HCT116 (cell line): Measurements from ENCODE around the gene TBCD. TPM values are rescaled to one million over a fixed set of nuclear protein-coding genes. Genes with fewer than 3 reads are reported as not detected.

ENCODE experiments used
- ATAC-seq: fragments of 200-7000 bp; cut with Tn5 transposase; 2 replicates; pipeline ENCODE4 v1.9.1; 2020; ENCODE audit warnings: mild to moderate bottlenecking, moderate library complexity
- BruUV-seq: library from RNA; stranded (reverse); fragments of 400-500 nt; replicated peaks from 2 replicates; lab custom pipeline; 2021; lab: Mats Ljungman, UMichigan
- CTCF ChIA-PET: fragments of 300-600 bp; sonication (Branson Sonifier 250); formaldehyde crosslinking; loops from one replicate; lab custom pipeline; 2021; ENCODE audit warnings: antibody characterized with exemption; lab: Charles Lee
- POLR2A ChIA-PET: fragments of 300-600, 350-600 bp; sonication (Branson Sonifier 250); formaldehyde crosslinking; loops from one replicate; lab custom pipeline; 2021; ENCODE audit warnings: antibody characterized with exemption; lab: Charles Lee
- RAD21 ChIA-PET, 2 experiments: fragments of 300-600 bp; sonication (Branson Sonifier 250); formaldehyde crosslinking; loops; one replicate each; lab custom pipeline; 2023; ENCODE audit warnings: low total read pairs in 2 of 2; ENCODE audit not compliant: uncharacterized antibody in 2 of 2, unreplicated experiment in 2 of 2, low non-redundant PET in 1 of 2; lab: Charles Lee
- DNase-seq: peaks from one replicate; pipeline ENCODE4 v3.0.0-alpha.2; 2010; ENCODE audit warnings: low read depth, low spot score
- H2AFZ ChIP-seq: fragments of 200-600 bp; shearing (Covaris generic), sonication (generic); 2 replicates; pipeline ENCODE4 v1.6.1; 2017; ENCODE audit warnings: low read depth, mixed run types, mixed read lengths, antibody characterized with exemption, low read length; ENCODE audit not compliant: poor library complexity, severe bottlenecking
- H3K27ac ChIP-seq: 2 replicates; pipeline ENCODE4 v1.5.1; 2012; ENCODE audit warnings: low read depth, low read length
- H3K27me3 ChIP-seq: fragments of 200-600 bp; sonication (generic); 2 replicates; pipeline ENCODE4 v1.6.1; 2016; ENCODE audit warnings: mixed run types, low read length, mixed read lengths; ENCODE audit not compliant: insufficient read depth
- H3K36me3 ChIP-seq, 2 experiments: fragments of 200-500 bp in 1 of 2; fragments of 200-600 bp in 1 of 2; sonication (Bioruptor generic) in 1 of 2; sonication (generic) in 1 of 2; 2 replicates each; pipeline versions ENCODE4 v1.5.1 to v1.6.1; 2014 to 2016; ENCODE audit warnings: low read length in 2 of 2, inconsistent platforms in 1 of 2, mixed read lengths in 1 of 2, mixed run types in 1 of 2; ENCODE audit not compliant: insufficient read depth in 2 of 2, control insufficient read depth in 1 of 2
- H3K4me1 ChIP-seq, 2 experiments: fragments of 200-600 bp in 1 of 2; sonication (generic) in 1 of 2; 2 replicates each; pipeline versions ENCODE4 v1.5.1 to v1.6.1; 2012 to 2017; ENCODE audit warnings: low read length in 2 of 2, inconsistent platforms in 1 of 2, mild to moderate bottlenecking in 1 of 2, mixed read lengths in 1 of 2, mixed run types in 1 of 2, moderate library complexity in 1 of 2; ENCODE audit not compliant: insufficient read depth in 2 of 2, control insufficient read depth in 1 of 2
- H3K4me2 ChIP-seq: fragments of 200-600 bp; sonication (generic); 2 replicates; pipeline ENCODE4 v1.6.1; 2017; ENCODE audit warnings: mixed run types, low read length, mixed read lengths
- H3K4me3 ChIP-seq, 2 experiments: fragments of 200-600 bp in 1 of 2; sonication (generic) in 1 of 2; replicated peaks in 1 of 2; 2 replicates each; pipeline ENCODE4 v1.5.1; 2011 to 2016; ENCODE audit warnings: low read length in 2 of 2, control low read depth in 1 of 2, low read depth in 1 of 2, mild to moderate bottlenecking in 1 of 2, mixed read lengths in 1 of 2, mixed run types in 1 of 2
- H3K79me2 ChIP-seq: fragments of 200-600 bp; sonication (generic); 2 replicates; pipeline ENCODE4 v1.6.1; 2017; ENCODE audit warnings: mild to moderate bottlenecking, mixed run types, low read length, moderate library complexity, mixed read lengths; ENCODE audit not compliant: insufficient read depth
- H3K9ac ChIP-seq: fragments of 200-600 bp; sonication (generic); 2 replicates; pipeline ENCODE4 v1.6.1; 2016; ENCODE audit warnings: low read length, mixed read lengths
- H3K9me2 ChIP-seq: fragments of 200-600 bp; sonication (generic), shearing (Covaris generic); 2 replicates; pipeline ENCODE4 v1.6.1; 2017; ENCODE audit warnings: mixed run types, mild to moderate bottlenecking, moderate library complexity; ENCODE audit not compliant: insufficient read depth
- H3K9me3 ChIP-seq, 2 experiments: fragments of 200-500 bp in 1 of 2; fragments of 200-600 bp in 1 of 2; sonication (Bioruptor generic) in 1 of 2; sonication (generic) in 1 of 2; 2 replicates each; pipeline ENCODE4 v1.6.1; 2014 to 2017; ENCODE audit warnings: low read length in 2 of 2, mixed read lengths in 2 of 2, inconsistent platforms in 1 of 2, low read depth in 1 of 2, mild to moderate bottlenecking in 1 of 2, mixed run types in 1 of 2, moderate library complexity in 1 of 2; ENCODE audit not compliant: control insufficient read depth in 1 of 2, insufficient read depth in 1 of 2
- H4K20me1 ChIP-seq: fragments of 200-600 bp; sonication (generic), shearing (Covaris generic); 2 replicates; pipeline ENCODE4 v1.6.1; 2017; ENCODE audit warnings: mixed run types, mild to moderate bottlenecking, moderate library complexity; ENCODE audit not compliant: insufficient read depth
- CBX3 ChIP-seq: IDR thresholded peaks from 2 replicates; pipeline ENCODE4 v1.6.1; 2012; ENCODE audit warnings: low read depth
- EGR1 ChIP-seq: IDR thresholded peaks from 2 replicates; pipeline ENCODE4 v1.6.1; 2012; ENCODE audit warnings: low read depth
- ELF1 ChIP-seq: IDR thresholded peaks from 2 replicates; pipeline ENCODE4 v1.6.1; 2012; ENCODE audit warnings: low read depth, borderline replicate concordance
- EZH2phosphoT487 ChIP-seq: fragments of 200-600 bp; IDR thresholded peaks from 2 replicates; pipeline ENCODE4 v1.6.1; 2018; ENCODE audit warnings: antibody characterized with exemption, borderline replicate concordance
- JUND ChIP-seq: IDR thresholded peaks from 2 replicates; pipeline ENCODE4 v1.6.1; 2012
- POLR2AphosphoS5 ChIP-seq: IDR thresholded peaks from 2 replicates; pipeline ENCODE4 v1.6.1; 2011; ENCODE audit warnings: mild to moderate bottlenecking, low read depth, low read length, moderate library complexity
- RAD21 ChIP-seq: IDR thresholded peaks from 2 replicates; pipeline ENCODE4 v1.6.1; 2012; ENCODE audit warnings: low read depth, mild to moderate bottlenecking
- SP1 ChIP-seq: IDR thresholded peaks from 2 replicates; pipeline ENCODE4 v1.6.1; 2012; ENCODE audit warnings: low read depth
- SRF ChIP-seq: IDR thresholded peaks from 2 replicates; pipeline ENCODE4 v1.6.1; 2012; ENCODE audit warnings: low read depth
- ZBTB33 ChIP-seq: IDR thresholded peaks from 2 replicates; pipeline ENCODE4 v1.6.1; 2011; ENCODE audit warnings: mild to moderate bottlenecking, low read length, moderate library complexity; ENCODE audit not compliant: insufficient replicate concordance; ENCODE audit errors: extremely low read depth
- ZNF274 ChIP-seq: fragments of 200-500 bp; sonication (Bioruptor generic); IDR thresholded peaks from 2 replicates; pipeline ENCODE4 v1.6.1; 2014; ENCODE audit warnings: mild to moderate bottlenecking, low read depth, low read length, inconsistent platforms
- intact Hi-C: fragments of 100-400 bp; cut with micrococcal nuclease; formaldehyde crosslinking; loops from 2 replicates; pipeline ENCODE4 v1.10.0; 2022
- total RNA-seq: library from RNA; stranded (reverse); gene quantifications from one replicate; pipeline ENCODE4 v1.2.1, GENCODE V29; 2021; ENCODE audit not compliant: unreplicated experiment
- TF ChIP-seq, protein P1 (sequence below): IDR thresholded peaks from 2 replicates; pipeline ENCODE4 v1.6.1; 2012
- TF ChIP-seq, protein P2 (sequence below): IDR thresholded peaks from 2 replicates; pipeline ENCODE4 v1.6.1; 2012
- TF ChIP-seq, protein P3 (sequence below), 3 experiments: fragments of 200-600 bp in 1 of 3; sonication (generic) in 1 of 3; IDR thresholded peaks in 2 of 3; conservative IDR thresholded peaks in 1 of 3; 2 replicates each; pipeline ENCODE4 v1.5.1; 2012 to 2017; ENCODE audit warnings: low read depth in 2 of 3, low read length in 2 of 3, antibody characterized with exemption in 1 of 3, borderline replicate concordance in 1 of 3, control low read depth in 1 of 3, mild to moderate bottlenecking in 1 of 3, mixed read lengths in 1 of 3, mixed run types in 1 of 3, moderate library complexity in 1 of 3; ENCODE audit not compliant: insufficient read depth in 1 of 3
- TF ChIP-seq, protein P4 (sequence below): IDR thresholded peaks from 2 replicates; pipeline ENCODE4 v1.6.1; 2012; ENCODE audit warnings: low read depth

Gene TBCD
- total RNA-seq, 1 experiment from 2014 or later = 152 TPM

- no peak for TF ChIP-seq SRF
- TF ChIP-seq ELF1 = no peak
- TF ChIP-seq, protein P1, sequence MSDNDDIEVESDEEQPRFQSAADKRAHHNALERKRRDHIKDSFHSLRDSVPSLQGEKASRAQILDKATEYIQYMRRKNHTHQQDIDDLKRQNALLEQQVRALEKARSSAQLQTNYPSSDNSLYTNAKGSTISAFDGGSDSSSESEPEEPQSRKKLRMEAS = no peak
- no peak for TF ChIP-seq SP1
- no peak for TF ChIP-seq EZH2phosphoT487
- no peak for TF ChIP-seq RAD21
- no peak for TF ChIP-seq EGR1
- no peak for TF ChIP-seq ZBTB33
- TF ChIP-seq, protein P2, sequence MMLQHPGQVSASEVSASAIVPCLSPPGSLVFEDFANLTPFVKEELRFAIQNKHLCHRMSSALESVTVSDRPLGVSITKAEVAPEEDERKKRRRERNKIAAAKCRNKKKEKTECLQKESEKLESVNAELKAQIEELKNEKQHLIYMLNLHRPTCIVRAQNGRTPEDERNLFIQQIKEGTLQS = no peak
- no peak for TF ChIP-seq ZNF274
- TF ChIP-seq, protein P3, sequence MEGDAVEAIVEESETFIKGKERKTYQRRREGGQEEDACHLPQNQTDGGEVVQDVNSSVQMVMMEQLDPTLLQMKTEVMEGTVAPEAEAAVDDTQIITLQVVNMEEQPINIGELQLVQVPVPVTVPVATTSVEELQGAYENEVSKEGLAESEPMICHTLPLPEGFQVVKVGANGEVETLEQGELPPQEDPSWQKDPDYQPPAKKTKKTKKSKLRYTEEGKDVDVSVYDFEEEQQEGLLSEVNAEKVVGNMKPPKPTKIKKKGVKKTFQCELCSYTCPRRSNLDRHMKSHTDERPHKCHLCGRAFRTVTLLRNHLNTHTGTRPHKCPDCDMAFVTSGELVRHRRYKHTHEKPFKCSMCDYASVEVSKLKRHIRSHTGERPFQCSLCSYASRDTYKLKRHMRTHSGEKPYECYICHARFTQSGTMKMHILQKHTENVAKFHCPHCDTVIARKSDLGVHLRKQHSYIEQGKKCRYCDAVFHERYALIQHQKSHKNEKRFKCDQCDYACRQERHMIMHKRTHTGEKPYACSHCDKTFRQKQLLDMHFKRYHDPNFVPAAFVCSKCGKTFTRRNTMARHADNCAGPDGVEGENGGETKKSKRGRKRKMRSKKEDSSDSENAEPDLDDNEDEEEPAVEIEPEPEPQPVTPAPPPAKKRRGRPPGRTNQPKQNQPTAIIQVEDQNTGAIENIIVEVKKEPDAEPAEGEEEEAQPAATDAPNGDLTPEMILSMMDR (IDR thresholded peaks at IDR 0.05 in 2 of 3, conservative IDR thresholded peaks at IDR 0.05 in 1 of 3; ENCODE audit: borderline replicate concordance in 1 of 3, insufficient read depth in 1 of 3, low read depth in 2 of 3, low read length in 2 of 3) = no peak
- TF ChIP-seq, protein P4, sequence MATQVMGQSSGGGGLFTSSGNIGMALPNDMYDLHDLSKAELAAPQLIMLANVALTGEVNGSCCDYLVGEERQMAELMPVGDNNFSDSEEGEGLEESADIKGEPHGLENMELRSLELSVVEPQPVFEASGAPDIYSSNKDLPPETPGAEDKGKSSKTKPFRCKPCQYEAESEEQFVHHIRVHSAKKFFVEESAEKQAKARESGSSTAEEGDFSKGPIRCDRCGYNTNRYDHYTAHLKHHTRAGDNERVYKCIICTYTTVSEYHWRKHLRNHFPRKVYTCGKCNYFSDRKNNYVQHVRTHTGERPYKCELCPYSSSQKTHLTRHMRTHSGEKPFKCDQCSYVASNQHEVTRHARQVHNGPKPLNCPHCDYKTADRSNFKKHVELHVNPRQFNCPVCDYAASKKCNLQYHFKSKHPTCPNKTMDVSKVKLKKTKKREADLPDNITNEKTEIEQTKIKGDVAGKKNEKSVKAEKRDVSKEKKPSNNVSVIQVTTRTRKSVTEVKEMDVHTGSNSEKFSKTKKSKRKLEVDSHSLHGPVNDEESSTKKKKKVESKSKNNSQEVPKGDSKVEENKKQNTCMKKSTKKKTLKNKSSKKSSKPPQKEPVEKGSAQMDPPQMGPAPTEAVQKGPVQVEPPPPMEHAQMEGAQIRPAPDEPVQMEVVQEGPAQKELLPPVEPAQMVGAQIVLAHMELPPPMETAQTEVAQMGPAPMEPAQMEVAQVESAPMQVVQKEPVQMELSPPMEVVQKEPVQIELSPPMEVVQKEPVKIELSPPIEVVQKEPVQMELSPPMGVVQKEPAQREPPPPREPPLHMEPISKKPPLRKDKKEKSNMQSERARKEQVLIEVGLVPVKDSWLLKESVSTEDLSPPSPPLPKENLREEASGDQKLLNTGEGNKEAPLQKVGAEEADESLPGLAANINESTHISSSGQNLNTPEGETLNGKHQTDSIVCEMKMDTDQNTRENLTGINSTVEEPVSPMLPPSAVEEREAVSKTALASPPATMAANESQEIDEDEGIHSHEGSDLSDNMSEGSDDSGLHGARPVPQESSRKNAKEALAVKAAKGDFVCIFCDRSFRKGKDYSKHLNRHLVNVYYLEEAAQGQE = no peak
- TF ChIP-seq JUND = no peak
- TF ChIP-seq CBX3 = no peak
- TF ChIP-seq POLR2AphosphoS5 = no peak
- Histone ChIP-seq H3K9me2 (no peaks in the 10 kb centered on the region), H2AFZ (no peak overlapping the region), H3K27ac (no peak overlapping the region), H4K20me1 (no peaks in the 10 kb centered on the region), H3K4me2 (no peak overlapping the region), H3K79me2 (no peaks in the 10 kb centered on the region), H3K4me3 (no peak overlapping the region), H3K4me1 (no peaks in the 10 kb centered on the region), H3K36me3 (no peaks in the 10 kb centered on the region), H3K9me3 (no peaks in the 10 kb centered on the region), H3K9ac (no peak overlapping the region), H3K27me3 (no peaks in the 10 kb centered on the region)
- BruUV-seq = no TSS peak
- ChIA-PET POLR2A (no interaction called here), RAD21 (no interaction called here), CTCF (no interaction called here)
- DNase-seq = no peak
- ATAC-seq = no peak
- intact Hi-C loops = no loop called here
Observed at GRCh38 chr17:82970818-82971590, 219.1 kb downstream of the TBCD start.
